WTC11 (cell line): ENCODE measurements around the gene NPAS3.

Experiments used
- CREB1 ChIP-seq: sonication (generic); formaldehyde crosslinking; IDR thresholded peaks from 2 replicates; pipeline ENCODE4 v1.8.0; 2023; ENCODE audit warnings: mild to moderate bottlenecking, missing genetic modification reagents
- ESRRA ChIP-seq: sonication (generic); formaldehyde crosslinking; IDR thresholded peaks from 2 replicates; pipeline ENCODE4 v1.8.1; 2022; ENCODE audit warnings: mild to moderate bottlenecking, missing genetic modification reagents, borderline replicate concordance
- JUN ChIP-seq: sonication (generic); formaldehyde crosslinking; IDR thresholded peaks from 2 replicates; pipeline ENCODE4 v1.8.0; 2023; ENCODE audit warnings: mild to moderate bottlenecking, missing genetic modification reagents
- NR2C2 ChIP-seq: sonication (generic); formaldehyde crosslinking; IDR thresholded peaks from 2 replicates; pipeline ENCODE4 v1.8.0; 2022; ENCODE audit warnings: mild to moderate bottlenecking, missing genetic modification reagents
- NR3C1 ChIP-seq: sonication (generic); formaldehyde crosslinking; conservative IDR thresholded peaks from 2 replicates; pipeline ENCODE4 v1.8.1; 2023; ENCODE audit warnings: low read depth, mild to moderate bottlenecking, missing genetic modification reagents
- OVOL2 ChIP-seq: fragments of 250-450 bp; sonication (Bioruptor Pico); IDR thresholded peaks from 2 replicates; pipeline ENCODE4 v1.9.0; 2021; ENCODE audit warnings: mild to moderate bottlenecking, borderline replicate concordance
- TP53 ChIP-seq: sonication (generic); formaldehyde crosslinking; IDR thresholded peaks from 2 replicates; pipeline ENCODE4 v1.8.1; 2023; ENCODE audit warnings: mild to moderate bottlenecking, missing genetic modification reagents
- ZNF121 ChIP-seq: sonication (generic); formaldehyde crosslinking; IDR thresholded peaks from 2 replicates; pipeline ENCODE4 v1.8.0; 2023; ENCODE audit warnings: missing genetic modification reagents
- ZNF138 ChIP-seq: sonication (generic); formaldehyde crosslinking; conservative IDR thresholded peaks from 2 replicates; pipeline ENCODE4 v1.8.1; 2022; ENCODE audit warnings: mild to moderate bottlenecking, moderate library complexity, missing genetic modification reagents
- ZNF423 ChIP-seq: fragments of 250-450 bp; sonication (Bioruptor Pico); IDR thresholded peaks from 2 replicates; pipeline ENCODE4 v2.1.2; 2022; ENCODE audit warnings: mild to moderate bottlenecking, moderate library complexity
- TF ChIP-seq, protein P1 (sequence below): sonication (generic); formaldehyde crosslinking; conservative IDR thresholded peaks from 2 replicates; pipeline ENCODE4 v1.8.1; 2022; ENCODE audit warnings: mild to moderate bottlenecking, missing genetic modification reagents
- TF ChIP-seq, protein P2 (sequence below): fragments of 200-600 bp; IDR thresholded peaks from 2 replicates; pipeline ENCODE4 v1.8.0; 2022; ENCODE audit warnings: antibody characterized with exemption
- TF ChIP-seq, protein P3 (sequence below): fragments of 250-450 bp; sonication (Bioruptor Pico); conservative IDR thresholded peaks from 2 replicates; pipeline ENCODE4 v1.9.0; 2021; ENCODE audit warnings: mild to moderate bottlenecking
- TF ChIP-seq, protein P4 (sequence below): sonication (generic); formaldehyde crosslinking; IDR thresholded peaks from 2 replicates; pipeline ENCODE4 v1.8.0; 2022; ENCODE audit warnings: mild to moderate bottlenecking, missing genetic modification reagents

DNA sequence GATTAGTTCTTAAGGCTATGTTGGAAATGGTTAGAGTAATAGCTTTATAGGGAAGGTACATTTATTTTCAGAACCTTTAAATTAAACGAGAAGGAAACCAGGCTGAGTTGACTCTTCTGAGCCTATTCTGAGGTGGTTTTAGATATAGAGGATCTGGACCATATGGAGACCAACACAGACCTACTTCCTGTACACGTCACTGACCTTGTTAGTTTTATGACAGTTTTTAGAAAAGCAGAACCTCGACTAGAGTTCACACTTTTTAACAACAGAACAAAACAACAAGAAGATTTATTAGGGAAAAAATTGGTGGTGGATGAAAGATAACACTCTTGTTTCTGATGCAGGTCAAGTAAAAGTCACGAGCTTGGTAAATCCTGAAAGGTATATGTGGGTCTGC, 107.1 kb downstream of the NPAS3 start:
- TF ChIP-seq, protein P1, sequence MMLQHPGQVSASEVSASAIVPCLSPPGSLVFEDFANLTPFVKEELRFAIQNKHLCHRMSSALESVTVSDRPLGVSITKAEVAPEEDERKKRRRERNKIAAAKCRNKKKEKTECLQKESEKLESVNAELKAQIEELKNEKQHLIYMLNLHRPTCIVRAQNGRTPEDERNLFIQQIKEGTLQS = no peak
- TF ChIP-seq, protein P2, sequence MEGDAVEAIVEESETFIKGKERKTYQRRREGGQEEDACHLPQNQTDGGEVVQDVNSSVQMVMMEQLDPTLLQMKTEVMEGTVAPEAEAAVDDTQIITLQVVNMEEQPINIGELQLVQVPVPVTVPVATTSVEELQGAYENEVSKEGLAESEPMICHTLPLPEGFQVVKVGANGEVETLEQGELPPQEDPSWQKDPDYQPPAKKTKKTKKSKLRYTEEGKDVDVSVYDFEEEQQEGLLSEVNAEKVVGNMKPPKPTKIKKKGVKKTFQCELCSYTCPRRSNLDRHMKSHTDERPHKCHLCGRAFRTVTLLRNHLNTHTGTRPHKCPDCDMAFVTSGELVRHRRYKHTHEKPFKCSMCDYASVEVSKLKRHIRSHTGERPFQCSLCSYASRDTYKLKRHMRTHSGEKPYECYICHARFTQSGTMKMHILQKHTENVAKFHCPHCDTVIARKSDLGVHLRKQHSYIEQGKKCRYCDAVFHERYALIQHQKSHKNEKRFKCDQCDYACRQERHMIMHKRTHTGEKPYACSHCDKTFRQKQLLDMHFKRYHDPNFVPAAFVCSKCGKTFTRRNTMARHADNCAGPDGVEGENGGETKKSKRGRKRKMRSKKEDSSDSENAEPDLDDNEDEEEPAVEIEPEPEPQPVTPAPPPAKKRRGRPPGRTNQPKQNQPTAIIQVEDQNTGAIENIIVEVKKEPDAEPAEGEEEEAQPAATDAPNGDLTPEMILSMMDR = no peak
- TF ChIP-seq ESRRA (CRISPR knock-in tag) = no peak
- TF ChIP-seq, protein P3, sequence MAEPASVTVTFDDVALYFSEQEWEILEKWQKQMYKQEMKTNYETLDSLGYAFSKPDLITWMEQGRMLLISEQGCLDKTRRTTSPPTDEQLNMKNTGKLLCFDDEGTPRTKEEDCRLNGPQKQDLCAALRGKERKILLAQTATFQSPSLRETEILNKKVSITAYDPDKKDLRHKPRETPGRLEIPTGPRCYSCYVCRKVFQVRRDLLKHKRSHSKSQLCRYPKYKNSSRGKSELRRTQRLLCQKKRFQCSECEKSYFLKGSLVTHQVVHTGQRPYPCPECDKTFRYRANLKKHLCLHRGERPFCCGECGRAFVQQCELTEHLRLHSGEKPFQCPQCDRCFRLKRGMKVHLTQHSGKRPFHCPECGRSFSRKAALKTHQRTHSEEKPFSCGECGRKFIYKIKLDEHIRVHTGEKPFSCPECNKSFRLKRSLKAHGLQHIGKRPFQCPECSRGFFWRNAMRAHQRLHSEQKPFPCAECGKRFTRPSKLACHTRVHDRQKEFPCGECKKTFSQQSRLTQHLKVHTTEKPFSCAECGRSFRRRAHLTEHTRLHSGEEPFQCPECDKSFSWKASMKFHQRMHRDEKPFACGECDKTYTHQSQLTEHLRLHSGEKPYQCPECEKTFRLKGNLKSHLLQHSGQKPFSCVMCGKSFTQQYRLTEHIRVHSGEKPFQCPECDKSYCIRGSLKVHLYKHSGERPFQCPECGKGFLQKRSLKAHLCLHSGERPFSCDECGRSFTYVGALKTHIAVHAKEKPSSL (CRISPR knock-in tag) = no peak
- no peak for TF ChIP-seq OVOL2 (CRISPR knock-in tag)
- no peak for TF ChIP-seq NR3C1 (CRISPR knock-in tag)
- no peak for TF ChIP-seq ZNF423
- no peak for TF ChIP-seq TP53 (CRISPR knock-in tag)
- no peak for TF ChIP-seq JUN (CRISPR knock-in tag)
- no peak for TF ChIP-seq CREB1 (CRISPR knock-in tag)
- TF ChIP-seq, protein P4, sequence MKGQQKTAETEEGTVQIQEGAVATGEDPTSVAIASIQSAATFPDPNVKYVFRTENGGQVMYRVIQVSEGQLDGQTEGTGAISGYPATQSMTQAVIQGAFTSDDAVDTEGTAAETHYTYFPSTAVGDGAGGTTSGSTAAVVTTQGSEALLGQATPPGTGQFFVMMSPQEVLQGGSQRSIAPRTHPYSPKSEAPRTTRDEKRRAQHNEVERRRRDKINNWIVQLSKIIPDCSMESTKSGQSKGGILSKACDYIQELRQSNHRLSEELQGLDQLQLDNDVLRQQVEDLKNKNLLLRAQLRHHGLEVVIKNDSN (CRISPR knock-in tag) = no peak
- TF ChIP-seq ZNF121 (CRISPR knock-in tag) = no peak
- no peak for TF ChIP-seq ZNF138 (CRISPR knock-in tag)
- TF ChIP-seq NR2C2 (CRISPR knock-in tag) = no peak
